HG03558 (cell line): Measurements from ENCODE around the gene PPP1R12B.
"Not testable (repeated sequence)": the region's sequence is repeated elsewhere in the genome, so short reads cannot be mapped to it uniquely, and the experiment has no call there.

Source experiments
- ATAC-seq: cut with Tn5 transposase; IDR thresholded peaks from one replicate; pipeline ENCODE4 v1.9.1; 2021; ENCODE audit warnings: moderate number of reproducible peaks; ENCODE audit not compliant: unreplicated experiment; ENCODE audit errors: extremely low read depth

Gene PPP1R12B

DNA sequence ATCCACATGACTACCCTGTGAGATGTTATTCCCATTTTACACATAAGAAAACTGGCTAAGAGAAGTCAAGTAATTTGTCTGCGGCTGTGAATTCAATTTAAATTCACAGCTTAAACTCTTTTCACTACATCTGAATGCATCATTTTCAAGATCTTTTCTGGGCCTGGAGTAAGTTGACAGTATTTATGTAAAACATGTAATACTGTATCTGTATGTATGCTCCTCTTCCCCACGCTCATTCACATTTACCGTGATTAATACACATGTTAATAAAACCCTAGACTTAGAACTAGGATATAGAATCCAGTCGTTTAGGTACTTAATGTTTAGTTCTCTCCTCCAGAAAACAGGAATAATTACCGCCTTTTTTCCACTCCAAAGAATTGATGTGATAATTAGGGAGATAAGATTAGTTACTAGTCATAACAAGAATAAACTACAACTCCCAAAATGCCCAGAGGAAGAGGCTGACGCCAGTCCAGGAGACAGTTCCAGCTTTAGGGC is 442 bp upstream of the PPP1R12B start:
- ATAC-seq: no peak

DNA sequence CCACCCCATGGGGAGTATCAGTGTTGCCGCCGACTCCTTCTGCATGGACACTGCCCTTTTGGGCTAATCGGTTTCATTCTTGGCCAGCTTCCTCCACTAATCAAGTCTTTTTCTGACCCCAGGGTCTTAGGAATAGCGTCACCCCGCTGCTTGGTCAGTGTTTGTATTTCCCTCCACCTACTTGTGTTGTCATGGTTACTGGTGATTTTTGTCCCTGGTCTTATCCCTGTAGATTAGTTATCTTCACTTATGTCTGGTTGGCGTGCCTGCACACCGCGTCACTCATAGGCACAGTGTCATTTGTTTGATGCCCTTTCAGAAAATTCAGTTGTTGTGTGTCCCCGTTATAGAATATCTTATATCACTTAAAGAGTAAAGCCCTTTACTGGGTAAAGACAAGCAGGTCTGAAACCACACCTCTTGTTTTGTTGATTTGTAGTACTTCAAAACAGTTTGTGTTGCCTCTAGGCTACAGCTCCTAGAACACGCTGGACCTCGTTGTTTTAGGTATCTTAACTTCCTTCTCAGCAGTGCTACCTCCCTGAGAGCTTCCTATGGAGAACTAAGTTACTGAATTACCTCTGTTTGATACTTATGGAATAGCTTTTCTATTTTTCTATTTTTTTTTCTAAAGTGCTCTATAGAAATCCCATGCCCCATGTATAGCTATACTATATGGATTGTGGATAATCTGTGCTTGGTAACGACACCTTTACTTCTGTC is 868 bp downstream of the PPP1R12B start:
- no peak for ATAC-seq

DNA sequence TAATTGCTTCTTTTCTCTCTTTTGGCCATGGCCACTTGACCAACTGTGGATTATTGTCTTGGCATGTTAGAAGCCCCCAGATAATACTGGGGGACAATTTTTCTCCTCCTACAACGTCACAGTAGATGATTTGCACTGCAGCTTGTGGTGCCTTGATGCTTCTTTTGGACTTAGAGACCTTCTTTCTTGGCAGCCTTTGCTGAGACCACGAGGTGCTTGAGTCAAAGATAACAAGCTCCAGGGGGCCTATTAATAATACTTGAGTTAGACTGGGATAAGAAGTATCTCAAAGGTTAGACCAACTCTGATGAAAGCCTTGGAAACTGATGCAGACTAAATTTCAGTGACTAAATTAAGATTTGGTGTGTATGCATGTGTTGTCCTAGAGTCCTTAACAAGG is 3.2 kb downstream of the PPP1R12B start:
- no peak for ATAC-seq

DNA sequence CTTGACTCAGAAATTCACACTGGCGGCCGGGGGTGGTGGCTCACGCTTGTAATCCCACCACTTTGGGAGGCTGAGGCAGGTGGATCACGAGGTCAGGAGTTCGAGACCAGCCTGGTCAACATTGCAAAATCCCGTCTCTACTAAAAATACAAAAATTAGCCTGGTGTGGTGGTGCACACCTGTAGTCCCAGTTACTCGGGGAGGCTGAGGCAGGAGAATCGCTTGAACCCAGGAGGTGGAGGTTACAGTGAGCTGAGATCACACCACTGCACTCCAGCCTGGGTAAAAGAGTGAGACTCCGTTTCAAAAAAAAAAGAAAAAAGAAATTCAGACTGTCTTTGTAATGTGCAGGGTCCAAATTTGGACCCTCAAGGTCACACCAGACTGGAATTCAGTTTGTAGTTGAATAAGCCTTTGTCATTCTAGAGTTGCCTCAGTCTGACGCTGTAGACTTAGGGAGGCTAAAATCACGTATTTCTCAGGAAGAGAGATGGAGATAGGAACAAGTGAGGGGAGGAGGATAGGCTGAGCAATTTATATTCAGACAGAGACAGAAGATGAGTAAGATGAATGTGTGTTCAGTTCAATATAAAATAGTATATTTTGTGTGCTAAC is 4.2 kb downstream of the PPP1R12B start:
- ATAC-seq: not testable (repeated sequence)

DNA sequence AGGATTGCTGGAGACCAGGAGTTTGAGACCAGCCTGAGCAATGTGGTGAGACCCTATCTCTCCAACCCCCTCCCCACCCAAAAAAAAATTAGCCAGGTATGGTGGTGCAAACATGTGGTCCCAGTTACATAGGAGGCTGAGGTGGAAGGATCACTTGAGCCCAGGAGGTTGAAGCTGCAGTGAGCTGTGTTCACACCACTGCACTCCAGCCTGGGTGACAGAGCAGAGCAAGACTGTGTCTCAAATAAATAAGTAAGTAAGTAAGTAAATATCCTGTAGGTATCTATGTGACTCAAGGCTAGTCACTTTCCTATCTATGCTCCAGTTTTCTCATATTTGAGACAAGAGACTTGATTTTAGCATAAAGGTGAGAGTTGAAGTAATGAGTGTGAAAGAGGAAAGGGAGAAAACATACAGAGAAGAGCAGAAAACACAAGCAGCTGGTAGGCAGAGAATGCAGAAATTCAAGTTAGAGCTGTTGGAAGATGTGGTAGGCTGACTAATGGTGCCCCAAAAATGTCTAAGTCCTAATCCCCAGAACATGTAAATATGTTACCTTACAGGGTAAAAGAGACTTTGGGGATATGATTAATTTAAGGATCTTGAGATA is 7.5 kb downstream of the PPP1R12B start:
- ATAC-seq: no peak

DNA sequence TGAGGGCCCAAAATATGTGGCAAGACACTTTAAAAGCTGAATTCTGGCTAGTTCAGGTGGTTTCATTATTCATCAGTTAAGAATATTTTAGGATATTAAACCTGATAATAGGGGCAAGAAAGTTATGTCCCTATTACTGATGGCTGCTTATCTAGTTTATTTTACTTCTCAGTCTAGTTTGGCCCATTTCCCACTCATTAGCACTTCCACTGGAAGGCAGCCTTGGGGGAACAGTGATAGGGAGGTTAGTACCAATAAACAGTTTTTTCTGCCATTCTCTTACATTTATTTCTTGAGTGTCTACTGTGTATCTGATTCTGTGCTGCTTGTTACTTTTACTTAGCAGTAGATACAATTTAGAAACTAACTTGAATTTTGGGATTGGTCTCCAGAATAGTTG is 9.0 kb downstream of the PPP1R12B start:
- no peak for ATAC-seq

DNA sequence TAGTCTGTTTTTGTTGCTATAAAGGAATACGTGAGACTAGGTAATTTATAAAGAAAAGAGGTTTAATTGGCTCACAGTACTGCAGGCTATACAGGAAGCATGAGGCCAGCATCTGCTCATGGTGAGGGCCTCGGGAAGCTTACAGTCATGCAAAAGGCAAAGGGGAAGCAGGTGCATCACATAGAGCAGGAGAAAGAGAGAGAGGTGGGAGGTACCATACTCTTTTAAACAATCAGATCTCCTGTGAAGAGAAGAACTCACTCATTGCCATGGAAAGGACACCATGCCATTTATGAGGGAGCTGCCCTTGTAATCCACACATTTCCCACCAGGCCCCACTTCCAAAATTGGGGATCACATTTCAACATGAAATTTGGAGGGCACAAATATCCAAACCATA is 12.7 kb downstream of the PPP1R12B start:
- ATAC-seq: no peak

DNA sequence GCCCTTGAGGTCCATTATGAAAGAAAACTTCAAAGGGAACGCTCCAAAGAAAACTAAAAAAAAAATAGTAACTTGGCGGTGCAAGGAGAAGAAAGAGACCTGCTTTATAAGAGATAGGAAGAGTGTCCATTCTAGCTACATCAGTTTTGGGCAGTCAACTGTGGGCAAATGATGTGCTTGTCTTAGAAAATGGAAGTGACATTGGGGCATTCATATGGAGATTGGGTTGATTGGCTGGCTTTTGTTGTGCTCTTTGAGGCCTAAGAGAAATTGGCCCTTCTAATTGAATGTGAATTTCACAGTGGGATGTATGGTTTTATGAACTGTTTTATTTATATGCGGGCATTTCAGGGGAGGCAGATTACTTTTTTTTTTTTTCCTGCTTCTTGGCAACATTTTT is 13.2 kb downstream of the PPP1R12B start:
- ATAC-seq: no peak

DNA sequence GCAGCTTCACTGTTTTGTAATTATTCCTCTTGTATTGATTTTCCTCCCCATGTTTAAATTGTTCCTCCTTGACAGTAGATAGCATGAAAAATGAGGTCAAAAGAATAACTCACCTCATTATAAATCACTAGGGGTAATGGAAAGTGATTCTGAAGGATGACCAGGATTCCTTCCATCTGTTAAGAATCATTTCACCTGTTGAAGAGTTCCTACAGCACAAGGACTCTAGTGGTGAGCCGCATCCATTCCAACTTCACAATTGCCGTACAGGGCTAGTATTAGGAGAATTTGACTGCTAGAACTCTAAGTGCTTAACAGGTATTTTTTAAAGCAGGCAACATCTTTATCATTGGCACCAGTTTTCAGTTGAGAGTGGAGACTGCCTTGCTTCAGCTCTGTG is 13.7 kb downstream of the PPP1R12B start:
- no peak for ATAC-seq

DNA sequence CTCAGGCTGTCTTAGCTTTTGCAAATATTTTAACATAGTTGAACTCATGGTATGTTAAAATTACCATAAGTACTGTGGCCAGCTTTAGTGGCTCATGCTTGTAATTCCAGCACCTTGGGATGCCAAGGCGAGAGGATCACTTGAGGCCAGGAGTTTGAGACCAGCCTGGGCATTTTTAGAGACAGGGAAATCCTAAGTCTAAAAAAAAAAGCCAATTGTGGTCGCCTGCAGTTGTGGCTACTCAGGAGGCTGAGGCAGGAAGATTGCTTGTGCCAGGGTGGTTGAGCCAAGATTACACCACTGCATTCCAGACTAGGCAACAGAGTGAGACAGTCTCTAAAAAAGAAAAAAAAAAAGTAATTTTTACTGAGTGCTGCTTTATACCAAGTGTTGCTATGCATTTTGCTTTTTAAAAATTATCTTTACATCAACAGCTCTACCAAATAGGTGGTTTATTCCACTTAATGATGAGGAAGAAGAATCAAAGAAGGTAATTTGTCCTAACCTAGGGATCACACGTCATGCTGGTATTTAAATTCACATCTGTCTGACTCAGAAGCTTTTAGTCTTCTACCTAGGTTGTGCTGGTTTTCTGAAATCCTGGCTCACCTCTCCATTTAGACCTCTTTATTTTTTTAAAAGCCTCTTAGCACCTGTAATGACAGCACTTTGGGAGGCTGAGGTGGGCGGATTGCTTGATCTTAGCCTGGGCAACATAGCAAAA is 16.8 kb downstream of the PPP1R12B start:
- no peak for ATAC-seq

DNA sequence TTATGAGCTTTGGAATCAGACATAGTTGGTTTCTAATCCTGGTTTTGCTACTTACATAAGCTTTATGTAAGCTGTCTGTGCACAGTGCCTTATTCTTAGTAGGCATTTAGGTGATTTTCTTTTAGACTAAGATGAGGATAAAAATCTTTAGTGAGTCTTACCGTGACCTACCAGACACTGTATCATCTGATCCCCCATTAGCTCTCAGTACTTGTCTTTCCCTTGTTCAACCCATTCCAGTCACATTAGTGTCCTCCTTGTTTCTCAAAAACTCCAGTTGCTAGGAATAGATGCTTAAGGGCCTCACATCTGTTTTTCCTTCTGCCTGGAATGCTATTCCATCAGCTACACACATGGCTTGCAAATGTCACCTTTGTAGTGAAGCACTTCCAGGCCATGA is 18.8 kb downstream of the PPP1R12B start:
- ATAC-seq: no peak

DNA sequence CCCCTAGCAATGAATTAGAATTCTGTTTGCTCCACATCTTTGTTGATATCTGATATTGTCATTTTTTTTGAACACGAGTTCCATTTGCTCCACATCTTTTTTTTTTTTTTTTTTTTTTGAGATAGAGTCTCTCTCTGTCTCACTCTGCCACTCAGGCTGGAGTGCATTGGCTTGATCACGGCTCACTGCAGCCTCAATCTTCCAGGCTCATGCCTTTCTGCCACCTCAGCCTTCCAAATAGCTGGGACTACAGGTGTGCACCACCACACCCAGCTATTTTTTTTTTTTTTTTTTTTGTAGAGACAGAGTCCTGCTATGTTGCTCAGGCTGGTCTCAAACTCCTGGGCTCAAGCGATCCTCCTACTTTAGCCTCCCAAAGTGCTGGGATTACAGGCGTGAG is 22.4 kb downstream of the PPP1R12B start:
- ATAC-seq: not testable (repeated sequence)

DNA sequence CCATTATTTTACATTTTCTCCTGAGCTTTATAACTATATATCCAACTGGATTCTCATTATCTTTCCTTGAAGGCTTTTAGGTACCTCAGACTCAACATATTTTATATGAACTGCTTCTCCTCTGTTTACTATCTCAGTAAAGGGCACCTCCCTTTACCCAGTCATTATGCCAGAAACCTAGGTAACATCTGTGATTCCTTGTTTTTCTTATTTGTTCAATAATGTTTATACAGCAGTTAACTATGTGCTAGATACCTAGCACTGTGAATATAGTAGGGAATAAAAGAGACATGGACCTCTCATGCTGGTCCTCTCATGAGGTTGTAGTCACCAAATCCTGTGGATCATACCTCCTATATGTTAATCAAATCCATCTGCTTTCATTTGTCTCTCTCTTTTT is 25.6 kb downstream of the PPP1R12B start:
- no peak for ATAC-seq

DNA sequence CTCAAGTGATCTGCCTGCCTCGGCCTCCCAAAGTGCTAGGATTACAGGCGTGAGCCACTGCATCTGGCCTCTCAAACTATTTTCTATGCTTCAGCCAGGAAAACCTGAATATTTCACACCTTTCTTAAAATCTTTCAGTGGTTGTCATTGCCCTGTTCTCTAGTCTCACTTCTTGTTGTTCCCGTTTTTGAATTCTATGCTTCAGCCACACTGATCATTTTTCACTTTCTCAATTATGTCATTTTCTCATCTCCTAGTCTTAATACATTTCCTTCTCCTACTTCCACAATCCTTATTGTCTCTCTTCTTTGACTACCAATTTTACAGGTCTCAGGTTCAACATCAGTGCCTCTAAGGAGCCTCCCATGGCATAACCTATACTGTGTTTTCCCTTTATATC is 26.7 kb downstream of the PPP1R12B start:
- ATAC-seq: not testable (repeated sequence)

DNA sequence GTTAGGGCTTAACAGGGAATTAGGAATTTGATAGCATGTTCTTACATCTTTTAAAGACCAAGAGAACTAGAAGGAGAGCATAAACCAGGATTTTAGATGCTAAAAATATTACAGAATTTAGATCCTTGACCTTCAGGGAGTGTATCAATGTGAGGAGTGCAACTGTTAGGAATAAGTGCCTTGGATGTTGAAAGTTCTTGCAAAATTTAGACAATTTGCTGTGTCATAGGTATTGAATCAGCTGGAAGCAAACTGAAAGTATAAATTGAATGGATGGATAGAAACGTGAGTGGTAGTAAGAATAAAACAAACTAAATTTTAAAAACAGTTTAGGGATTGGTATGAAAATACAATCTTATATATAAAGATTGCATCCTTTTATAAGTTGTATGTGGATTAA is 27.7 kb downstream of the PPP1R12B start:
- no peak for ATAC-seq

DNA sequence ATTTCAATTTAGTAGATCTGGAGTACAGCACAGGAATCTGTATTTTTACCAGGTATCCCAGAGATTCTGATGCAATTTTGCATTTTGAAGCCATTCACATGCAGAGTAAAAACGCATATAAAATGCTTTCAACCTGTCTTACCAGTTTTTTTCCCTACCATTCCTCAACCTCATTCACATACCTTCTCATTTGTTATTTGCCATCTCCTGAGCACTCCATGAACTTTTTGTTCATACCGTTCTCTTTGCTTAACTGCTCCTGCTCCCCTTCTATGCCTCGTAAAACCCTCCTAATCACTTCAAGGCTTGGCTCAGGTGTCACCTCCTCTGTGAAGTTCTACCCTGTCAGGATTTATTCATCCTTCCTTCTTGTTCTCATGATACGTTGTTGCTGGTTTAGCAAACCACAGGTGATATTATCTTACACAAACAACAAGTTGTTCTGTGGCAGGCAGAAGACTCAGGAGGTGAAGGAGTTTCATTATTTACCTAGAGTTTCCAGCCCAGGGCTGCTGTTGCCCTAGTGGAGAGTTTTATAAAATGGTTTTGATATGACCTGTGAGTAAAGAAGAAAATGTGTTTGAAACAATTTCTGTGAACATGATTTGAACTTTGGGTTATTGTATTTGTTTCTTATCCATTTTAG is 31.5 kb downstream of the PPP1R12B start:
- not testable (repeated sequence) for ATAC-seq

DNA sequence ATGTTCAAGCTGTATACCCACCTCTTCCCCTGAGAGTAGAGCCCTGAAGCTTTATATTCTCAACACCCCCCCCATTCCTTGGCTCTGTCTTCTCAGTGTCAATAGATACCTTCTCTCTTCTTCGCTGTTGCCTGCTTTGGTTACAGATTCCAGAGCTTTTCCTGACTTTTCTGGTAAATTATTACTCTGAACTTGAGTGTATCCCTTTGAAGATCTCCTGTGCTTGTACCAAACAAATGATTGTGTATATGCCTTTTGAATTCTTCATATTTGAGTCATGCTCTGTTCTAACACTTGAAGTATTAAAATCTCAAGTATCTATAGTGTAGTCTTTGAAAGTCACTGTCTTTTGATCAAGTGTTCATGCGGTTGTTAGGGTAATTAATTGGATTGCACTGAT is 32.0 kb downstream of the PPP1R12B start:
- not testable (repeated sequence) for ATAC-seq

DNA sequence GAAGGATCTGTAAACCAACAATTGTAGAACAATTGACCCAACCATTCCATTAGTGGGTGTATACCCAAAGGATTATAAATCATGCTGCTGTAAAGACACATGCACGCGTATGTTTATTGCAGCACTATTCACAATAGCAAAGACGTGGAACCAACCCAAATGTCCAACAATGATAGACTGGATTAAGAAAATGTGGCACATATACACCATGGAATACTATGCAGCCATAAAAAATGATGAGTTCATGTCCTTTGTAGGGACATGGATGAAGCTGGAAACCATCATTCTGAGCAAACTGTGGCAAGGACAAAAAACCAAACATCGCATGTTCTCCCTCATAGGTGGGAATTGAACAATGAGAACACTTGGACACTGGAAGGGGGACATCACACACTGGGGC is 33.4 kb downstream of the PPP1R12B start:
- ATAC-seq: not testable (repeated sequence)

DNA sequence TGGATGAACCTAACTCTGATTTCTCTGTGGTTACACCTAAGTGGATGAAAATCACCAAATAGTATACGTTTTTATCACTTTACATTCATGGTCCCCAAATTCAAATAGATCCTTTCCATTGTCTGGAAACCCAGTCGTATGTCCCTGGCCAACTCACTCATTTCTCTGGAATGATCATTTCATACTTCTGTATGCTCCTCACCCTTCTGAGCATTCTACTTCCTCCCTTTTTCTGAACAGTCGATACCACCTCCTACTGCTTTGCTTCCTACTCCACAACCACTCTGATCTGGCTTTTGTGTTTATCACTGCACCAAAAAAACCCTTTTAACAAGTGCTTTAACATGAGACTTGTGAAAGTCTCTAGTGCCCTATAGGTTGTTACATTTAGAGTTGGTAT is 47.3 kb downstream of the PPP1R12B start:
- ATAC-seq: not testable (repeated sequence)

DNA sequence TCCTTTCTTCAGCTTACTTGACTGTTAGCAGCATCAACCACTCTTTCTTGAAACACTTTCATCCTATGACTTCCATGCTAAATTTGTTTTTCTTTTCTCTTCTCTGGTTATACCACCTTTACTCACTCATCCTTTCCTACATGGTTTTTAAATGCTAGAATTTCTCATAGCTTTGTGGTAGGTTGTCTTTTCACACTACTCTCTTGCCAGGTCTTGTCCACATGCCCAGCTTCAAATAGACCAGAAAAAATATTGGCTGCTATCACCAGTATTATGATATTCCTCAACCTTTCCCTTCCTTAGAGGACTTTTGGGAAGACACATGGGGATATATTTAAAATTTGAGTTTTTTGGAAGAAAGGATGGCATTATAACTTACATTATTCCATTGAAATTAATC is 48.8 kb downstream of the PPP1R12B start:
- no peak for ATAC-seq
